MCF 10A (cell line): ENCODE data around the gene EXOC3. TPM values are rescaled to one million over a fixed set of nuclear protein-coding genes. Genes with fewer than 3 reads are reported as not detected.

Experiments
- BruUV-seq: library from RNA; stranded (reverse); fragments of 400-500 nt; replicated peaks from 2 replicates; lab custom pipeline; 2021; lab: Mats Ljungman, UMichigan
- CTCF ChIA-PET: fragments of 300-600 bp; sonication (Branson Sonifier 250); formaldehyde crosslinking; extraction: SDS; loops from one replicate; lab custom pipeline; 2021; ENCODE audit warnings: antibody characterized with exemption, inconsistent platforms; lab: Yijun Ruan, JAX
- POLR2A ChIA-PET: fragments of 300-600, 350-650 bp; sonication (Branson Sonifier 250); formaldehyde crosslinking; extraction: SDS; loops from one replicate; lab custom pipeline; 2020; ENCODE audit warnings: antibody characterized with exemption, inconsistent platforms; lab: Yijun Ruan, JAX
- DNase-seq: peaks from one replicate; pipeline ENCODE4 v3.0.0-alpha.2; 2018; ENCODE audit not compliant: unreplicated experiment
- H3K27ac Mint-ChIP-seq: one replicate; pipeline ENCODE4 v1.8.0; 2022; ENCODE audit warnings: mild to moderate bottlenecking, low read depth, mixed read lengths; ENCODE audit not compliant: unreplicated experiment
- H3K27me3 Mint-ChIP-seq: one replicate; pipeline ENCODE4 v1.8.0; 2022; ENCODE audit warnings: mixed read lengths; ENCODE audit not compliant: insufficient read depth, unreplicated experiment
- H3K36me3 Mint-ChIP-seq: one replicate; pipeline ENCODE4 v1.8.0; 2022; ENCODE audit warnings: mild to moderate bottlenecking, moderate library complexity, mixed read lengths; ENCODE audit not compliant: insufficient read depth, unreplicated experiment
- H3K4me1 Mint-ChIP-seq: one replicate; pipeline ENCODE4 v1.8.0; 2022; ENCODE audit warnings: mixed read lengths; ENCODE audit not compliant: insufficient read depth, unreplicated experiment
- H3K4me3 Mint-ChIP-seq: one replicate; pipeline ENCODE4 v1.8.0; 2022; ENCODE audit warnings: mild to moderate bottlenecking, moderate library complexity, mixed read lengths; ENCODE audit not compliant: unreplicated experiment
- H3K9me3 Mint-ChIP-seq: one replicate; pipeline ENCODE4 v1.8.0; 2022; ENCODE audit warnings: mixed read lengths; ENCODE audit not compliant: unreplicated experiment
- CTCF ChIP-seq: fragments of 200-600 bp; IDR thresholded peaks from one replicate; pipeline ENCODE4 v1.8.0; 2022; ENCODE audit warnings: antibody characterized with exemption, mild to moderate bottlenecking; ENCODE audit not compliant: unreplicated experiment
- intact Hi-C: fragments of 100-400 bp; cut with micrococcal nuclease; formaldehyde crosslinking; loops from 2 replicates; pipeline ENCODE4 v1.14.1; 2022
- total RNA-seq: library from RNA; stranded (reverse); gene quantifications from 2 replicates; pipeline ENCODE4 v1.2.3, GENCODE V29; 2022

The EXOC3 gene
- total RNA-seq, 1 experiment from 2014 or later = 44.1 TPM

- H3K36me3 Mint-ChIP-seq = peaks cover 6% of the 10 kb centered on the region
- POLR2A ChIA-PET = no interaction called here
- no peaks in the 10 kb centered on the region for H3K9me3 Mint-ChIP-seq
- intact Hi-C loops = no loop called here
- no peak overlapping the region for H3K27ac Mint-ChIP-seq
- no TSS peak for BruUV-seq
- no peak overlapping the region for H3K4me3 Mint-ChIP-seq
- peaks cover 5% of the 10 kb centered on the region for H3K27me3 Mint-ChIP-seq
- no peak for TF ChIP-seq CTCF
- CTCF ChIA-PET = no interaction called here
- DNase-seq = no peak
- no peaks in the 10 kb centered on the region for H3K4me1 Mint-ChIP-seq
Observed at GRCh38 chr5:482506-482905, 39.5 kb downstream of the EXOC3 start.

DNA sequence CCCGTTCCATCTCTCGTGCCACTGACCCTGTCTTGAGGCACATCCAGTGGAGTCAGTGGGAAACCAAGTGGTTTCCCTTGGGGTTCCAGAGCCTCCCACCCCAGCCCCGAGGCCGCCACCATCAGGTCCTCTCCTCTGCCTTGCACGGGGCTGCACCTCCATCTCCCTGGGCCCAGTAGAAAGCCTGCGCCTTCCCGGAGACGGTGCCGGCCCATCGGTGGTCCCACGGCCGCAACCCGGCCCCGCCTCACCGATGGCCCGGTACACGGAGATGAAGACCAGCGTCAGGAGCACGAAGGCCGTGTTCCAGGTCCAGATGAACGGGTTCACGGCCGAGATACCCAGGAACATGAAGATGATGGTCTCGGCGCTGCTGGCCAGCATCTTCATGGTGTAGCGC is 40.0 kb downstream of the EXOC3 start:
- Mint-ChIP-seq H3K36me3 (peaks cover 5% of the 10 kb centered on the region), H3K27me3 (peaks cover under 1% of the 10 kb centered on the region), H3K4me1 (no peaks in the 10 kb centered on the region), H3K27ac (no peak overlapping the region), H3K4me3 (no peak overlapping the region), H3K9me3 (no peaks in the 10 kb centered on the region)
- no peak for TF ChIP-seq CTCF
- no peak for DNase-seq
- CTCF ChIA-PET = no interaction called here
- POLR2A ChIA-PET = no interaction called here
- intact Hi-C loops = no loop called here
- no TSS peak for BruUV-seq

DNA sequence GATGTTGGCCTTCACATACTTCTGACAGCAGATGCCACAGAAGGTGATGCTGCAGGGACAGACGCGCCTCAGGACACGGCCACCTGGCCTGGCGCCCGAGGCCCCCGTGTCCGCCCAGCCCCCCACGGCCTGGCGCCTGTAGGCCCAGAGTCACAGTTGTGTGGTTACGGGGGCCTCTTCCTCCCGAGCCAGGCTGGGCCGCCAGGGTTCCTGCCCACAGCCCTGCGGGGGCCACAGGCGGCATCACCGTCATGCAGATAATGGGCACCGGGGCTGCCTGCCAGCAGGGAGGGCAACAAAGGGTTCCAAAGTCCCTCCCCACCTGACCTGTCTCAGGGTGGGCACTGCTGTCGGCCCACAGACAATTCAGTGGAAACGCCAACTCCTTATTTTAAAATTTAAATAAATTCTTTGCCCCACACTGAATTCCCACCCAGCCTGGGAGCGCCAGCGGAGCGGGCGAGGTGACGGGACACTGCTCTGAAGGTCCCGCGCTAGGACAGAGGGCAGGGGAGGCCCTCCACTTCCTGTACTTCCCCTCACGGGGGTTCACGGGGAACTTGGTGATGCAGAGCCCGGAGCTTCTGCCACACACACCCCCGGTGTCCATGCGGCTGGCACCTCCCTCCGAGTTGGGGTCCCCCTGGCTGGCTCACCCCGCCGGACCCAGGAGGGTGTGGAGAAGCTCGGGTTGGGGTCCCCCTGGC is 40.6 kb downstream of the EXOC3 start:
- POLR2A ChIA-PET = no interaction called here
- no peaks in the 10 kb centered on the region for H3K4me1 Mint-ChIP-seq
- H3K4me3 Mint-ChIP-seq = no peak overlapping the region
- TF ChIP-seq CTCF = no peak
- no peaks in the 10 kb centered on the region for H3K27me3 Mint-ChIP-seq
- H3K27ac Mint-ChIP-seq = no peak overlapping the region
- BruUV-seq = no TSS peak
- intact Hi-C loops = no loop called here
- DNase-seq = no peak
- CTCF ChIA-PET = no interaction called here
- no peaks in the 10 kb centered on the region for H3K9me3 Mint-ChIP-seq
- H3K36me3 Mint-ChIP-seq = peaks cover 5% of the 10 kb centered on the region

DNA sequence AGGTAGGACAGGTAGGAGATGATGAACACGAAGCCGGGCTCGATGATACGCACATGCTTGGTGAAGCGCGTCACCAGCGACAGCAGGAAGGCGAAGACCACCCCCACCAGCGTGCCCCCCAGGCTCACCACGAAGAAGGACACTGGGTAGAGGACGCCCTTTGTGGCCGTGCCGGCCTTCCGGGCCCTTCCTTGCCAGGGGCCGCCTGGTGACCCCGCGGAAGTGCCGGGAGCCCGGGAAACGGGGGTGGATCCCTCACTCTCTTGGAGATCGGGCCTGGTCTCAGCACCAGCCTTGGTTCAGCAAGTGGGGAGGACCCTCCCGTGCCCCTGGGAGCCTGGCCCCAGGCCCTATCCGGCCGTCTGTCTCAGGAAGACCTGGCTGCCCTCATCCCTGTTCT is 41.6 kb downstream of the EXOC3 start:
- CTCF ChIA-PET = no interaction called here
- Mint-ChIP-seq H3K27ac (no peak overlapping the region), H3K27me3 (no peaks in the 10 kb centered on the region), H3K4me3 (no peak overlapping the region), H3K4me1 (no peaks in the 10 kb centered on the region), H3K36me3 (peaks cover 5% of the 10 kb centered on the region), H3K9me3 (no peaks in the 10 kb centered on the region)
- POLR2A ChIA-PET = no interaction called here
- TF ChIP-seq CTCF = no peak
- no TSS peak for BruUV-seq
- intact Hi-C loops = no loop called here
- no peak for DNase-seq
